K562 (cell line): ENCODE results near the gene PMFBP1. TPM values are rescaled to one million over a fixed set of nuclear protein-coding genes. Genes with fewer than 3 reads are reported as not detected.

Source experiments
- ATAC-seq: fragments of 200-7000 bp; cut with Tn5 transposase; 3 replicates; pipeline ENCODE4 v1.9.1; 2020; ENCODE audit warnings: moderate library complexity
- BruUV-seq: library from RNA; stranded (reverse); fragments of 400-500 nt; replicated peaks from 2 replicates; lab custom pipeline; 2021; lab: Mats Ljungman, UMichigan
- CTCF ChIA-PET: fragments of 300-600 bp; formaldehyde crosslinking; extraction: SDS; loops from one replicate; lab custom pipeline; 2021; ENCODE audit warnings: low intra/inter-chr PET ratio; lab: Yijun Ruan, JAX
- POLR2A ChIA-PET: fragments of 300-600, 350-650 bp; sonication (Branson Sonifier 250); formaldehyde crosslinking; extraction: SDS; loops from one replicate; lab custom pipeline; 2021; ENCODE audit warnings: antibody characterized with exemption, inconsistent platforms; lab: Yijun Ruan, JAX
- DNase-seq, 4 experiments: peaks; one replicate each; pipeline versions ENCODE4 v3.0.0 to v3.0.0-alpha.2; 2011 to 2018; ENCODE audit warnings: low spot score in 3 of 4, mixed read lengths in 3 of 4; ENCODE audit errors: extremely low read depth in 1 of 4
- FAIRE-seq: peaks from 2 replicates; lab custom pipeline; 2011; peaks lifted over from hg19 to GRCh38; lab: Jason Lieb, UNC
- H2AFZ ChIP-seq: 2 replicates; pipeline ENCODE4 v1.6.0; 2011; ENCODE audit warnings: low read depth, low read length, control low read depth, inconsistent platforms
- H3K27ac ChIP-seq: fragments of 200-600 bp; 3 replicates; pipeline ENCODE4 v1.8.0; 2011; ENCODE audit warnings: low read depth, mild to moderate bottlenecking, control low read depth, inconsistent platforms, low read length, moderate library complexity, mixed read lengths; ENCODE audit errors: extremely low read depth
- H3K27me3 ChIP-seq, 2 experiments: fragments of 300-600 bp in 1 of 2; 2 replicates in 1 of 2; 3 replicates in 1 of 2; pipeline versions ENCODE4 v1.6.0 to v1.8.0; 2011; ENCODE audit warnings: inconsistent platforms in 2 of 2, low read length in 2 of 2, mild to moderate bottlenecking in 1 of 2, mixed read lengths in 1 of 2, moderate library complexity in 1 of 2; ENCODE audit not compliant: control insufficient read depth in 2 of 2, insufficient read depth in 2 of 2
- H3K36me3 ChIP-seq: fragments of 300-600 bp; 3 replicates; pipeline ENCODE4 v1.8.0; 2011; ENCODE audit warnings: mild to moderate bottlenecking, low read length, inconsistent platforms; ENCODE audit not compliant: control insufficient read depth, insufficient read depth
- H3K4me1 ChIP-seq, 2 experiments: fragments of 200-600 bp in 1 of 2; replicated peaks in 1 of 2; 2 replicates in 1 of 2; 3 replicates in 1 of 2; pipeline versions ENCODE4 v1.5.1 to v1.8.0; 2011; ENCODE audit warnings: inconsistent platforms in 2 of 2, low read length in 2 of 2, mild to moderate bottlenecking in 1 of 2, mixed read lengths in 1 of 2, moderate library complexity in 1 of 2; ENCODE audit not compliant: control insufficient read depth in 2 of 2, insufficient read depth in 2 of 2
- H3K4me2 ChIP-seq: 2 replicates; pipeline ENCODE4 v1.6.1; 2011; ENCODE audit warnings: low read length, control low read depth, inconsistent platforms, mixed read lengths; ENCODE audit not compliant: insufficient read depth
- H3K4me3 ChIP-seq: fragments of 200-600 bp; sonication (generic), shearing (Covaris generic); 2 replicates; pipeline ENCODE4 v1.5.1; 2016; ENCODE audit warnings: control low read depth, inconsistent platforms
- H3K79me2 ChIP-seq: fragments of 200-600 bp; 3 replicates; pipeline ENCODE4 v1.8.0; 2011; ENCODE audit warnings: low read length, inconsistent platforms; ENCODE audit not compliant: control insufficient read depth, insufficient read depth
- H3K9ac ChIP-seq, 2 experiments: 2 replicates each; pipeline versions ENCODE4 v1.6.0 to v1.6.1; 2011; ENCODE audit warnings: low read depth in 2 of 2, low read length in 2 of 2, control low read depth in 1 of 2, inconsistent platforms in 1 of 2, mild to moderate bottlenecking in 1 of 2, mixed read lengths in 1 of 2; ENCODE audit not compliant: insufficient read depth in 1 of 2
- H3K9me1 ChIP-seq: one replicate; pipeline ENCODE4 v1.6.0; 2011; ENCODE audit warnings: inconsistent platforms, mild to moderate bottlenecking, low read length, moderate library complexity; ENCODE audit not compliant: control insufficient read depth, insufficient read depth
- H3K9me3 ChIP-seq: replicated peaks from 2 replicates; pipeline ENCODE4 v1.5.1; 2011; ENCODE audit warnings: low read depth, low read length, inconsistent platforms; ENCODE audit not compliant: control insufficient read depth, insufficient read depth
- H4K20me1 ChIP-seq: replicated peaks from 2 replicates; pipeline ENCODE4 v1.6.1; 2011; ENCODE audit warnings: low read length, inconsistent platforms, mixed read lengths; ENCODE audit not compliant: control insufficient read depth, insufficient read depth
- DPF2 ChIP-seq: fragments of 450-650 bp; IDR thresholded peaks from 2 replicates; pipeline ENCODE4 v1.6.1; 2016
- ELF4 ChIP-seq: fragments of 450-650 bp; formaldehyde crosslinking; IDR thresholded peaks from 2 replicates; pipeline ENCODE4 v1.4.0; 2022; ENCODE audit warnings: missing genetic modification characterization
- RBM22 ChIP-seq: fragments of 200-400 bp; formaldehyde crosslinking; IDR thresholded peaks from 2 replicates; pipeline ENCODE4 v1.6.1; 2018; ENCODE audit warnings: low read length, low read depth; ENCODE audit not compliant: poor library complexity, severe bottlenecking
- SMAD1 ChIP-seq: fragments of 150-350 bp; IDR thresholded peaks from 2 replicates; pipeline ENCODE4 v1.6.1; 2014; ENCODE audit warnings: low read length, low read depth; ENCODE audit not compliant: partially characterized antibody
- ZNF134 ChIP-seq: fragments of 250-450 bp; sonication (Bioruptor Pico); conservative IDR thresholded peaks from 2 replicates; pipeline ENCODE4 v1.4.0; 2020
- WGBS: fragments of 100-300 bp; shearing (Covaris generic); methylation state at CpG from one replicate; pipeline ENCODE4 v1.1.6; 2016; ENCODE audit warnings: low coverage, mixed read lengths; ENCODE audit not compliant: insufficient coverage; ENCODE audit errors: missing lambda C conversion rate; 5-methylcytosine and 5-hydroxymethylcytosine counted together
- in situ Hi-C: fragments of 300-500 bp; cut with MboI; formaldehyde crosslinking; loops from 4 replicates; pipeline ENCODE4 v1.15.0; 2018; ENCODE audit warnings: inconsistent platforms, mixed read lengths
- intact Hi-C: fragments of 100-400 bp; cut with micrococcal nuclease; formaldehyde crosslinking; loops from 2 replicates; pipeline ENCODE4 v1.14.2; 2022
- polyA plus RNA-seq, 8 experiments: library from polyadenylated mRNA; depleted of rRNA in 4 of 8; stranded (reverse) in 5 of 8; unstranded in 3 of 8; fragments of >200 nt; fragmentation: Nextera tagmentation in 2 of 8; fragmentation: Illumina TruSeq in 1 of 8; extraction: Ambion mirVana in 2 of 8; extraction: Trizol in 1 of 8; gene quantifications; 2 replicates each; pipeline versions ENCODE4 v1.2.1 to v1.2.3, GENCODE V29; 2011 to 2014; ENCODE audit warnings: inconsistent platforms in 1 of 8, missing spikeins in 1 of 8
- total RNA-seq, 7 experiments: library from RNA; depleted of rRNA in 6 of 7; stranded (reverse); fragments of >200 nt in 6 of 7; fragmentation: Illumina TruSeq in 2 of 7; extraction: Trizol in 2 of 7; gene quantifications; 2 replicates each; pipeline versions ENCODE4 v1.2.1 to v1.2.3, GENCODE V29; 2011 to 2021; ENCODE audit warnings: low replicate concordance in 1 of 7
- TF ChIP-seq, protein P1 (sequence below): fragments of 200-600 bp; sonication (generic); IDR thresholded peaks from one replicate; pipeline ENCODE4 v1.6.1; 2012; ENCODE audit warnings: mild to moderate bottlenecking, low read depth, low read length, inconsistent platforms
- TF ChIP-seq, protein P2 (sequence below): fragments of 450-650 bp; IDR thresholded peaks from 2 replicates; pipeline ENCODE4 v1.6.1; 2017; ENCODE audit warnings: antibody characterized with exemption
- TF ChIP-seq, protein P3 (sequence below): fragments of 450-650 bp; formaldehyde crosslinking; IDR thresholded peaks from 2 replicates; pipeline ENCODE4 v1.4.0; 2020; ENCODE audit warnings: mild to moderate bottlenecking, moderate library complexity

The PMFBP1 gene
- total and polyA plus RNA-seq, 9 of the 15 experiments (the other 6 are each of a cell fraction or from before 2014, with no cell fraction given), result 0.13 to 0.91 (median 0.47) TPM

DNA sequence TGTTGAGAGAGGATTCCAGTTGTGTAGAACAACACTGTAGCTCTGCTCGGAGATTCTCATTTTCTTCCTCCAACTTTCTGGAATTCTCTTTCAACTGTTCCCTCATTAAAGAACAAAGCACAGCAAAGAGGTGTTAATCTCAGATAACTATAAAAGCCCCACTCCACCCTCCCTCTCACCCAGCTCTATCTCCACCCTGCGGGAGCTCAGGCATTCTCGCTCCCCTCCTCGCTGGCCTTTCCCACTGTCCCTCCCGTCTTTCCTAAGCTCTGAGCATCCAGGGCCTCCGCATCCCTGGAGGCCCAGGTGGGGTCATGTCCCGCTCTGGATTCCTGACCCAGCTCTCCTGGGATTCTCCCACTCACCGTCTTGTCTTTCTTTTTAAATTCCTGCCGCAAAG is 43.3 kb downstream of the PMFBP1 start:
- ChIA-PET POLR2A (interaction anchor here (0.5 to 1.2 kb wide), 3 partner anchors 11 to 25 kb away, joined by 3 to 4 read pairs (median 3); no protein-coding TSS in a partner anchor), CTCF (no interaction called here)
- H3K4me2 ChIP-seq, result no peak overlapping the region
- no TSS peak for BruUV-seq
- ATAC-seq (no peak), DNase-seq (no peak), FAIRE-seq (no peak)
- H3K79me2 ChIP-seq, result no peaks in the 10 kb centered on the region
- in situ Hi-C loops (no loop called here), intact Hi-C loops (loop anchor here (5.0 kb wide), 2 partner anchors 339 to 1829 kb away; no protein-coding TSS in a partner anchor)
- H3K4me3 ChIP-seq, result no peak overlapping the region
- H3K4me1 ChIP-seq, result peaks cover 0 to 8% of the 10 kb centered on the region in 2 experiments; a peak in 1 of 5 replicates
- H2AFZ ChIP-seq, result no peak overlapping the region
- no peaks in the 10 kb centered on the region for H3K9me3 ChIP-seq
- 3% methylated on average over 9 of the region's 9 CpGs for WGBS
- no peaks in the 10 kb centered on the region; the same call in 1 of the 2 replicates for H4K20me1 ChIP-seq
- no peaks in the 10 kb centered on the region for H3K9me1 ChIP-seq
- peaks cover 5 to 29% of the 10 kb centered on the region in 2 experiments; a peak in 3 of 5 replicates for H3K27me3 ChIP-seq
- no peaks in the 10 kb centered on the region for H3K36me3 ChIP-seq
- H3K27ac ChIP-seq, result no peak overlapping the region
- no peak overlapping the region for H3K9ac ChIP-seq
- TF ChIP-seq SMAD1, result no peak
- TF ChIP-seq ELF4 (CRISPR knock-in tag), result no peak
- TF ChIP-seq, protein P1, sequence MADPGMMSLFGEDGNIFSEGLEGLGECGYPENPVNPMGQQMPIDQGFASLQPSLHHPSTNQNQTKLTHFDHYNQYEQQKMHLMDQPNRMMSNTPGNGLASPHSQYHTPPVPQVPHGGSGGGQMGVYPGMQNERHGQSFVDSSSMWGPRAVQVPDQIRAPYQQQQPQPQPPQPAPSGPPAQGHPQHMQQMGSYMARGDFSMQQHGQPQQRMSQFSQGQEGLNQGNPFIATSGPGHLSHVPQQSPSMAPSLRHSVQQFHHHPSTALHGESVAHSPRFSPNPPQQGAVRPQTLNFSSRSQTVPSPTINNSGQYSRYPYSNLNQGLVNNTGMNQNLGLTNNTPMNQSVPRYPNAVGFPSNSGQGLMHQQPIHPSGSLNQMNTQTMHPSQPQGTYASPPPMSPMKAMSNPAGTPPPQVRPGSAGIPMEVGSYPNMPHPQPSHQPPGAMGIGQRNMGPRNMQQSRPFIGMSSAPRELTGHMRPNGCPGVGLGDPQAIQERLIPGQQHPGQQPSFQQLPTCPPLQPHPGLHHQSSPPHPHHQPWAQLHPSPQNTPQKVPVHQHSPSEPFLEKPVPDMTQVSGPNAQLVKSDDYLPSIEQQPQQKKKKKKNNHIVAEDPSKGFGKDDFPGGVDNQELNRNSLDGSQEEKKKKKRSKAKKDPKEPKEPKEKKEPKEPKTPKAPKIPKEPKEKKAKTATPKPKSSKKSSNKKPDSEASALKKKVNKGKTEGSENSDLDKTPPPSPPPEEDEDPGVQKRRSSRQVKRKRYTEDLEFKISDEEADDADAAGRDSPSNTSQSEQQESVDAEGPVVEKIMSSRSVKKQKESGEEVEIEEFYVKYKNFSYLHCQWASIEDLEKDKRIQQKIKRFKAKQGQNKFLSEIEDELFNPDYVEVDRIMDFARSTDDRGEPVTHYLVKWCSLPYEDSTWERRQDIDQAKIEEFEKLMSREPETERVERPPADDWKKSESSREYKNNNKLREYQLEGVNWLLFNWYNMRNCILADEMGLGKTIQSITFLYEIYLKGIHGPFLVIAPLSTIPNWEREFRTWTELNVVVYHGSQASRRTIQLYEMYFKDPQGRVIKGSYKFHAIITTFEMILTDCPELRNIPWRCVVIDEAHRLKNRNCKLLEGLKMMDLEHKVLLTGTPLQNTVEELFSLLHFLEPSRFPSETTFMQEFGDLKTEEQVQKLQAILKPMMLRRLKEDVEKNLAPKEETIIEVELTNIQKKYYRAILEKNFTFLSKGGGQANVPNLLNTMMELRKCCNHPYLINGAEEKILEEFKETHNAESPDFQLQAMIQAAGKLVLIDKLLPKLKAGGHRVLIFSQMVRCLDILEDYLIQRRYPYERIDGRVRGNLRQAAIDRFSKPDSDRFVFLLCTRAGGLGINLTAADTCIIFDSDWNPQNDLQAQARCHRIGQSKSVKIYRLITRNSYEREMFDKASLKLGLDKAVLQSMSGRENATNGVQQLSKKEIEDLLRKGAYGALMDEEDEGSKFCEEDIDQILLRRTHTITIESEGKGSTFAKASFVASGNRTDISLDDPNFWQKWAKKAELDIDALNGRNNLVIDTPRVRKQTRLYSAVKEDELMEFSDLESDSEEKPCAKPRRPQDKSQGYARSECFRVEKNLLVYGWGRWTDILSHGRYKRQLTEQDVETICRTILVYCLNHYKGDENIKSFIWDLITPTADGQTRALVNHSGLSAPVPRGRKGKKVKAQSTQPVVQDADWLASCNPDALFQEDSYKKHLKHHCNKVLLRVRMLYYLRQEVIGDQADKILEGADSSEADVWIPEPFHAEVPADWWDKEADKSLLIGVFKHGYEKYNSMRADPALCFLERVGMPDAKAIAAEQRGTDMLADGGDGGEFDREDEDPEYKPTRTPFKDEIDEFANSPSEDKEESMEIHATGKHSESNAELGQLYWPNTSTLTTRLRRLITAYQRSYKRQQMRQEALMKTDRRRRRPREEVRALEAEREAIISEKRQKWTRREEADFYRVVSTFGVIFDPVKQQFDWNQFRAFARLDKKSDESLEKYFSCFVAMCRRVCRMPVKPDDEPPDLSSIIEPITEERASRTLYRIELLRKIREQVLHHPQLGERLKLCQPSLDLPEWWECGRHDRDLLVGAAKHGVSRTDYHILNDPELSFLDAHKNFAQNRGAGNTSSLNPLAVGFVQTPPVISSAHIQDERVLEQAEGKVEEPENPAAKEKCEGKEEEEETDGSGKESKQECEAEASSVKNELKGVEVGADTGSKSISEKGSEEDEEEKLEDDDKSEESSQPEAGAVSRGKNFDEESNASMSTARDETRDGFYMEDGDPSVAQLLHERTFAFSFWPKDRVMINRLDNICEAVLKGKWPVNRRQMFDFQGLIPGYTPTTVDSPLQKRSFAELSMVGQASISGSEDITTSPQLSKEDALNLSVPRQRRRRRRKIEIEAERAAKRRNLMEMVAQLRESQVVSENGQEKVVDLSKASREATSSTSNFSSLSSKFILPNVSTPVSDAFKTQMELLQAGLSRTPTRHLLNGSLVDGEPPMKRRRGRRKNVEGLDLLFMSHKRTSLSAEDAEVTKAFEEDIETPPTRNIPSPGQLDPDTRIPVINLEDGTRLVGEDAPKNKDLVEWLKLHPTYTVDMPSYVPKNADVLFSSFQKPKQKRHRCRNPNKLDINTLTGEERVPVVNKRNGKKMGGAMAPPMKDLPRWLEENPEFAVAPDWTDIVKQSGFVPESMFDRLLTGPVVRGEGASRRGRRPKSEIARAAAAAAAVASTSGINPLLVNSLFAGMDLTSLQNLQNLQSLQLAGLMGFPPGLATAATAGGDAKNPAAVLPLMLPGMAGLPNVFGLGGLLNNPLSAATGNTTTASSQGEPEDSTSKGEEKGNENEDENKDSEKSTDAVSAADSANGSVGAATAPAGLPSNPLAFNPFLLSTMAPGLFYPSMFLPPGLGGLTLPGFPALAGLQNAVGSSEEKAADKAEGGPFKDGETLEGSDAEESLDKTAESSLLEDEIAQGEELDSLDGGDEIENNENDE, result no peak
- no peak for TF ChIP-seq ZNF134 (CRISPR knock-in tag)
- TF ChIP-seq RBM22, result no peak
- no peak for TF ChIP-seq DPF2
- TF ChIP-seq, protein P2, sequence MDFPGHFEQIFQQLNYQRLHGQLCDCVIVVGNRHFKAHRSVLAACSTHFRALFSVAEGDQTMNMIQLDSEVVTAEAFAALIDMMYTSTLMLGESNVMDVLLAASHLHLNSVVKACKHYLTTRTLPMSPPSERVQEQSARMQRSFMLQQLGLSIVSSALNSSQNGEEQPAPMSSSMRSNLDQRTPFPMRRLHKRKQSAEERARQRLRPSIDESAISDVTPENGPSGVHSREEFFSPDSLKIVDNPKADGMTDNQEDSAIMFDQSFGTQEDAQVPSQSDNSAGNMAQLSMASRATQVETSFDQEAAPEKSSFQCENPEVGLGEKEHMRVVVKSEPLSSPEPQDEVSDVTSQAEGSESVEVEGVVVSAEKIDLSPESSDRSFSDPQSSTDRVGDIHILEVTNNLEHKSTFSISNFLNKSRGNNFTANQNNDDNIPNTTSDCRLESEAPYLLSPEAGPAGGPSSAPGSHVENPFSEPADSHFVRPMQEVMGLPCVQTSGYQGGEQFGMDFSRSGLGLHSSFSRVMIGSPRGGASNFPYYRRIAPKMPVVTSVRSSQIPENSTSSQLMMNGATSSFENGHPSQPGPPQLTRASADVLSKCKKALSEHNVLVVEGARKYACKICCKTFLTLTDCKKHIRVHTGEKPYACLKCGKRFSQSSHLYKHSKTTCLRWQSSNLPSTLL, result no peak
- TF ChIP-seq, protein P3, sequence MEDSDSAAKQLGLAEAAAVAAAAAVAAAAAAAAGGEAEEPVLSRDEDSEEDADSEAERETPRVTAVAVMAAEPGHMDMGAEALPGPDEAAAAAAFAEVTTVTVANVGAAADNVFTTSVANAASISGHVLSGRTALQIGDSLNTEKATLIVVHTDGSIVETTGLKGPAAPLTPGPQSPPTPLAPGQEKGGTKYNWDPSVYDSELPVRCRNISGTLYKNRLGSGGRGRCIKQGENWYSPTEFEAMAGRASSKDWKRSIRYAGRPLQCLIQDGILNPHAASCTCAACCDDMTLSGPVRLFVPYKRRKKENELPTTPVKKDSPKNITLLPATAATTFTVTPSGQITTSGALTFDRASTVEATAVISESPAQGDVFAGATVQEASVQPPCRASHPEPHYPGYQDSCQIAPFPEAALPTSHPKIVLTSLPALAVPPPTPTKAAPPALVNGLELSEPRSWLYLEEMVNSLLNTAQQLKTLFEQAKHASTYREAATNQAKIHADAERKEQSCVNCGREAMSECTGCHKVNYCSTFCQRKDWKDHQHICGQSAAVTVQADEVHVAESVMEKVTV (CRISPR knock-in tag), result no peak
